Endothelial cell of umbilical vein (primary cell): ENCODE results near the gene SWSAP1. TPM values are rescaled to one million over a fixed set of nuclear protein-coding genes. Genes with fewer than 3 reads are reported as not detected.

Experiments used
- BruUV-seq: library from RNA; stranded (reverse); fragments of 400-500 nt; replicated peaks from 2 replicates; lab custom pipeline; 2021; lab: Mats Ljungman, UMichigan
- CTCF ChIA-PET: fragments of 300-600, 350-600 bp; sonication (Branson Sonifier 250); formaldehyde crosslinking; loops from one replicate; lab custom pipeline; 2021; ENCODE audit warnings: antibody characterized with exemption, inconsistent platforms; lab: Charles Lee
- POLR2A ChIA-PET: fragments of 300-600, 350-600 bp; sonication (Branson Sonifier 250); formaldehyde crosslinking; loops from one replicate; lab custom pipeline; 2021; ENCODE audit warnings: antibody characterized with exemption, inconsistent platforms; lab: Charles Lee
- DNase-seq: peaks from one replicate; pipeline ENCODE4 v3.0.0-alpha.2; 2011; ENCODE audit warnings: low read depth, low spot score
- FAIRE-seq: peaks from 2 replicates; lab custom pipeline; 2011; peaks lifted over from hg19 to GRCh38; lab: Jason Lieb, UNC
- H2AFZ ChIP-seq: 2 replicates; pipeline ENCODE4 v1.6.0; 2012; ENCODE audit warnings: low read depth, low read length, control low read depth, inconsistent platforms
- H3K27ac ChIP-seq: 2 replicates; pipeline ENCODE4 v1.5.1; 2011; ENCODE audit warnings: low read depth, mild to moderate bottlenecking, control low read depth, low read length, moderate library complexity; ENCODE audit not compliant: insufficient read depth
- H3K27me3 ChIP-seq, 2 experiments: 2 replicates each; pipeline versions ENCODE4 v1.6.0 to v1.6.1; 2011; ENCODE audit warnings: low read length in 2 of 2, mixed read lengths in 1 of 2; ENCODE audit not compliant: control insufficient read depth in 2 of 2, insufficient read depth in 2 of 2
- H3K36me3 ChIP-seq, 2 experiments: 2 replicates in 1 of 2; 3 replicates in 1 of 2; pipeline ENCODE4 v1.5.1; 2011; ENCODE audit warnings: low read length in 2 of 2, mild to moderate bottlenecking in 1 of 2, moderate library complexity in 1 of 2; ENCODE audit not compliant: control insufficient read depth in 2 of 2, insufficient read depth in 2 of 2; ENCODE audit errors: extremely low read depth in 1 of 2
- H3K4me1 ChIP-seq: 3 replicates; pipeline ENCODE4 v1.5.1; 2011; ENCODE audit warnings: mild to moderate bottlenecking, low read length; ENCODE audit not compliant: control insufficient read depth, insufficient read depth; ENCODE audit errors: extremely low read depth
- H3K4me2 ChIP-seq: 2 replicates; pipeline ENCODE4 v1.6.1; 2011; ENCODE audit warnings: low read length, control low read depth, mixed read lengths; ENCODE audit not compliant: insufficient read depth
- H3K4me3 ChIP-seq, 3 experiments: fragments of 200-600 bp in 1 of 3; sonication (generic), shearing (Covaris generic) in 1 of 3; replicated peaks in 1 of 3; 2 replicates each; pipeline ENCODE4 v1.5.1; 2011 to 2016; ENCODE audit warnings: control low read depth in 3 of 3, low read length in 3 of 3, mild to moderate bottlenecking in 2 of 3, inconsistent platforms in 1 of 3, low read depth in 1 of 3, moderate library complexity in 1 of 3; ENCODE audit not compliant: insufficient read depth in 1 of 3
- H3K79me2 ChIP-seq: 2 replicates; pipeline ENCODE4 v1.6.0; 2012; ENCODE audit warnings: low read length, inconsistent platforms; ENCODE audit not compliant: control insufficient read depth, insufficient read depth
- H3K9ac ChIP-seq: replicated peaks from 2 replicates; pipeline ENCODE3; 2011; ENCODE audit warnings: low read length, control low read depth; ENCODE audit not compliant: insufficient read depth; ENCODE audit errors: extremely low read depth
- H3K9me1 ChIP-seq: replicated peaks from 3 replicates; pipeline ENCODE4 v1.6.0; 2011; ENCODE audit warnings: mild to moderate bottlenecking, low read length; ENCODE audit not compliant: control insufficient read depth, insufficient read depth; ENCODE audit errors: extremely low read depth
- H3K9me3 ChIP-seq: replicated peaks from 2 replicates; pipeline ENCODE4 v1.5.1; 2012; ENCODE audit warnings: low read length, inconsistent platforms; ENCODE audit not compliant: control insufficient read depth, insufficient read depth
- H4K20me1 ChIP-seq: replicated peaks from 2 replicates; pipeline ENCODE3; 2011; ENCODE audit warnings: mild to moderate bottlenecking, low read length; ENCODE audit not compliant: control insufficient read depth, insufficient read depth; ENCODE audit errors: extremely low read depth
- EZH2 ChIP-seq: IDR thresholded peaks from 2 replicates; pipeline ENCODE4 v1.6.1; 2012; ENCODE audit warnings: borderline replicate concordance, low read depth, mild to moderate bottlenecking, moderate library complexity, low read length, inconsistent platforms; ENCODE audit not compliant: severe bottlenecking
- FOS ChIP-seq: IDR thresholded peaks from 2 replicates; pipeline ENCODE4 v1.6.1; 2011; ENCODE audit warnings: mild to moderate bottlenecking, low read length, moderate library complexity, borderline replicate concordance; ENCODE audit not compliant: insufficient read depth
- GATA2 ChIP-seq: IDR thresholded peaks from 2 replicates; pipeline ENCODE4 v1.7.0; 2011; ENCODE audit warnings: low read depth, mild to moderate bottlenecking, moderate library complexity, mixed read lengths, low read length; ENCODE audit not compliant: insufficient read length, insufficient read depth
- JUN ChIP-seq: IDR thresholded peaks from 2 replicates; pipeline ENCODE4 v1.6.1; 2011; ENCODE audit warnings: borderline replicate concordance, low read depth; ENCODE audit not compliant: insufficient read length, insufficient read depth
- MYC ChIP-seq: IDR thresholded peaks from one replicate; pipeline ENCODE4 v1.6.1; 2011; ENCODE audit warnings: mild to moderate bottlenecking, low read depth, low read length
- POLR2A ChIP-seq: IDR thresholded peaks from 2 replicates; pipeline ENCODE4 v1.6.1; 2012; ENCODE audit warnings: low read depth, mild to moderate bottlenecking, control low read depth, low read length
- POLR2AphosphoS5 ChIP-seq: IDR thresholded peaks from 2 replicates; pipeline ENCODE4 v1.6.1; 2012; ENCODE audit warnings: low read depth, mild to moderate bottlenecking, control low read depth, low read length, moderate library complexity; ENCODE audit not compliant: insufficient read depth
- dilution Hi-C: fragments of 300-500 bp; cut with MboI; formaldehyde crosslinking; loops from one replicate; pipeline ENCODE4 v1.15.0; 2019; ENCODE audit warnings: low sequenced_read_pairs; ENCODE audit not compliant: extremely low pct_ligation_motif_present
- intact Hi-C: fragments of 100-400 bp; cut with micrococcal nuclease; formaldehyde crosslinking; loops from one replicate; pipeline ENCODE4 v1.10.0; 2022
- polyA plus RNA-seq, 4 experiments: library from polyadenylated mRNA; depleted of rRNA in 3 of 4; stranded (reverse) in 3 of 4; unstranded in 1 of 4; fragments of >200 nt; gene quantifications; 2 replicates each; pipeline versions ENCODE4 v1.2.1 to v1.2.3, GENCODE V29; 2011 to 2012; ENCODE audit warnings: missing spikeins in 1 of 4
- total RNA-seq: library from RNA; stranded (reverse); gene quantifications from 2 replicates; pipeline ENCODE4 v1.2.3, GENCODE V29; 2021
- TF ChIP-seq, protein P1 (sequence below), 2 donors: IDR thresholded peaks; 1 replicate in 1 of 2; 2 replicates in 1 of 2; pipeline ENCODE4 v1.5.1; 2011; ENCODE audit warnings: low read length in 2 of 2, mild to moderate bottlenecking in 2 of 2, moderate library complexity in 2 of 2, control low read depth in 1 of 2, inconsistent platforms in 1 of 2, low read depth in 1 of 2; ENCODE audit not compliant: insufficient read depth in 1 of 2; ENCODE audit errors: extremely low read depth in 1 of 2
- TF ChIP-seq, protein P2 (sequence below): IDR thresholded peaks from 2 replicates; pipeline ENCODE4 v1.6.1; 2011; ENCODE audit not compliant: insufficient read depth, insufficient read length

SWSAP1 gene
- total and polyA plus RNA-seq, 2 donors (not counting 3 experiments of a cell fraction or from before 2014, with no cell fraction given), result 3.7 to 4.4 TPM

DNA sequence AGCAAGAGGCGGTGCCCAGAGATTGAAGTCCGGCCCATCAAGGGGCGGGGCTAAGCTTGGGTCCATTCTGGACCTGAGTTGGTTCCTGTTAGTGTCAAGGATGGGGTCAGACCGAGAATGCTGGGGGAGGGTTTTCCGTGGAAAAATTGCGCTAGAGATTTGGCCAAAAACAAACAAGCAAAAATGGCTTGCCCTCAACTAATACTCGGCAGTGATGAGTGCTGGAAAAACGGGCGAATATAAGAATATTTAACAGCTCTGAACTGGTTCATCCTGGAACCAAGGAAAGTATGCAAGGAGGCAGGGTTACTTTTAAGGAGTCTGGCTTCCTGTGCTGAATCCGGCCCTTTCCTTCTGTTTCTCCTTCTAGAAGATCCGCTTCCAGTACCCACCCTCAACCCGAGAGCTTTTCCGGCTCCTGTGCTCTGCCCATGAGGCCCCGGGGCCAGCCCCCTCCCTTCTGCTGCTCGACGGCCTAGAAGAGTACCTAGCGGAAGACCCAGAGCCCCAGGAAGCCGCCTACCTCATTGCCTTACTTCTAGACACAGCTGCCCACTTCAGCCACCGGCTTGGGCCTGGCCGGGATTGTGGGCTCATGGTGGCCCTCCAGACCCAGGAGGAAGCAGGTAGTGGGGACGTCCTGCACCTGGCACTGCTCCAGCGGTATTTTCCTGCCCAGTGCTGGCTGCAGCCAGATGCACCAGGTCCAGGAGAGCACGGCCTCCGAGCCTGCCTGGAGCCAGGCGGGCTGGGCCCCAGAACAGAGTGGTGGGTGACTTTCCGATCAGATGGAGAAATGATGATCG lies 880 bp downstream of the SWSAP1 start:
- H3K9me3 ChIP-seq, result no peaks in the 10 kb centered on the region
- dilution Hi-C loops, result no loop called here
- TSS peak; percentile 77 for BruUV-seq
- no peaks in the 10 kb centered on the region for H3K9me1 ChIP-seq
- no peaks in the 10 kb centered on the region for H4K20me1 ChIP-seq
- peak overlapping the region; percentile 56 for H2AFZ ChIP-seq
- no peak for TF ChIP-seq GATA2
- peak; percentile 12 for TF ChIP-seq POLR2AphosphoS5
- no peak for TF ChIP-seq MYC
- TF ChIP-seq EZH2, result no peak
- TF ChIP-seq, protein P1, sequence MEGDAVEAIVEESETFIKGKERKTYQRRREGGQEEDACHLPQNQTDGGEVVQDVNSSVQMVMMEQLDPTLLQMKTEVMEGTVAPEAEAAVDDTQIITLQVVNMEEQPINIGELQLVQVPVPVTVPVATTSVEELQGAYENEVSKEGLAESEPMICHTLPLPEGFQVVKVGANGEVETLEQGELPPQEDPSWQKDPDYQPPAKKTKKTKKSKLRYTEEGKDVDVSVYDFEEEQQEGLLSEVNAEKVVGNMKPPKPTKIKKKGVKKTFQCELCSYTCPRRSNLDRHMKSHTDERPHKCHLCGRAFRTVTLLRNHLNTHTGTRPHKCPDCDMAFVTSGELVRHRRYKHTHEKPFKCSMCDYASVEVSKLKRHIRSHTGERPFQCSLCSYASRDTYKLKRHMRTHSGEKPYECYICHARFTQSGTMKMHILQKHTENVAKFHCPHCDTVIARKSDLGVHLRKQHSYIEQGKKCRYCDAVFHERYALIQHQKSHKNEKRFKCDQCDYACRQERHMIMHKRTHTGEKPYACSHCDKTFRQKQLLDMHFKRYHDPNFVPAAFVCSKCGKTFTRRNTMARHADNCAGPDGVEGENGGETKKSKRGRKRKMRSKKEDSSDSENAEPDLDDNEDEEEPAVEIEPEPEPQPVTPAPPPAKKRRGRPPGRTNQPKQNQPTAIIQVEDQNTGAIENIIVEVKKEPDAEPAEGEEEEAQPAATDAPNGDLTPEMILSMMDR (IDR thresholded peaks at IDR 0.05; ENCODE audit: extremely low read depth in 1 of 2, insufficient read depth in 1 of 2, low read depth in 1 of 2, low read length in 2 of 2), result no peak
- no peak for TF ChIP-seq JUN
- no peak for TF ChIP-seq FOS
- TF ChIP-seq POLR2A, result peak; percentile 78
- TF ChIP-seq, protein P2, sequence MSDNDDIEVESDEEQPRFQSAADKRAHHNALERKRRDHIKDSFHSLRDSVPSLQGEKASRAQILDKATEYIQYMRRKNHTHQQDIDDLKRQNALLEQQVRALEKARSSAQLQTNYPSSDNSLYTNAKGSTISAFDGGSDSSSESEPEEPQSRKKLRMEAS, result no peak
- H3K27me3 ChIP-seq, result no peaks in the 10 kb centered on the region
- peak overlapping the region; percentile 87 for H3K4me2 ChIP-seq
- no peaks in the 10 kb centered on the region for H3K36me3 ChIP-seq
- ChIA-PET POLR2A (interaction anchor here (0.6 to 1.6 kb wide), 4 partner anchors 9 to 31 kb away, joined by 3 to 4 read pairs (median 4); partner anchors contain the start of gene EPOR), CTCF (interaction anchor here (1.0 to 2.8 kb wide), 11 partner anchors 8 to 107 kb away, joined by 3 to 20 read pairs (median 4); partner anchors contain the start of genes CCDC159, EPOR, ODAD3 and PRKCSH)
- peak overlapping the region; percentile 68 for H3K27ac ChIP-seq
- H3K4me3 ChIP-seq, result peak overlapping the region; percentile 21 to 65 (median 31)
- FAIRE-seq (no peak), DNase-seq (peak; percentile 67)
- peaks cover 42% of the 10 kb centered on the region for H3K4me1 ChIP-seq
- peak overlapping the region; percentile 50 for H3K9ac ChIP-seq
- peaks cover 6% of the 10 kb centered on the region for H3K79me2 ChIP-seq
- intact Hi-C loops, result loop anchor here (1.0 to 2.0 kb wide), 2 partner anchors 29 to 37 kb away; partner anchors contain the start of genes CCDC159, RAB3D and TMEM205
